ENCODE data around the gene RNF151. TPM values are rescaled to one million over a fixed set of nuclear protein-coding genes. Genes with fewer than 3 reads are reported as not detected.

Gene RNF151
- polyA plus RNA-seq, 1 donor from 2014 or later = not detected

- Histone ChIP-seq H3K27ac (ENCODE audit: low read length) (no peak overlapping the region), H3K36me3 (ENCODE audit: insufficient read depth, low read length) (no peaks in the 10 kb centered on the region), H3K9me3 (ENCODE audit: low read length) (no peaks in the 10 kb centered on the region), H3K79me2 (replicated peaks; ENCODE audit: insufficient read depth, low read length) (peaks cover 46% of the 10 kb centered on the region), H3K4me3 (ENCODE audit: low read length) (peak overlapping the region; percentile 87), H2AFZ (ENCODE audit: low read depth, low read length) (no peak overlapping the region), H3K27me3 (ENCODE audit: insufficient read depth, low read depth, low read length) (no peaks in the 10 kb centered on the region), H4K20me1 (ENCODE audit: insufficient read depth) (peaks cover 5% of the 10 kb centered on the region), H3K4me2 (ENCODE audit: low read length) (peak overlapping the region; percentile 34), H3K9me2 (ENCODE audit: insufficient read depth, low read length) (no peaks in the 10 kb centered on the region), H3F3A (ENCODE audit: insufficient read depth, low read length, poor library complexity, severe bottlenecking) (no peaks in the 10 kb centered on the region), H3K9ac (ENCODE audit: low read length) (peak overlapping the region; percentile 75)
- TF ChIP-seq EZH2 (IDR thresholded peaks at IDR 0.05; ENCODE audit: borderline replicate concordance, insufficient read depth, low read length, poor library complexity, severe bottlenecking) (no peak), EP300 (conservative IDR thresholded peaks at IDR 0.05; ENCODE audit: poor library complexity, severe bottlenecking) (no peak), RAD21 (conservative IDR thresholded peaks at IDR 0.05) (no peak), POLR2AphosphoS5 (IDR thresholded peaks at IDR 0.05) (no peak), TAF1 (IDR thresholded peaks at IDR 0.05; ENCODE audit: low read depth) (no peak), CTCF (IDR thresholded peaks at IDR 0.05; ENCODE audit: poor library complexity, severe bottlenecking) (no peak), SMC3 (conservative IDR thresholded peaks at IDR 0.05; ENCODE audit: poor library complexity) (no peak), MXI1 (conservative IDR thresholded peaks at IDR 0.05; ENCODE audit: poor library complexity, severe bottlenecking) (no peak)
- TF ChIP-seq, protein P1, sequence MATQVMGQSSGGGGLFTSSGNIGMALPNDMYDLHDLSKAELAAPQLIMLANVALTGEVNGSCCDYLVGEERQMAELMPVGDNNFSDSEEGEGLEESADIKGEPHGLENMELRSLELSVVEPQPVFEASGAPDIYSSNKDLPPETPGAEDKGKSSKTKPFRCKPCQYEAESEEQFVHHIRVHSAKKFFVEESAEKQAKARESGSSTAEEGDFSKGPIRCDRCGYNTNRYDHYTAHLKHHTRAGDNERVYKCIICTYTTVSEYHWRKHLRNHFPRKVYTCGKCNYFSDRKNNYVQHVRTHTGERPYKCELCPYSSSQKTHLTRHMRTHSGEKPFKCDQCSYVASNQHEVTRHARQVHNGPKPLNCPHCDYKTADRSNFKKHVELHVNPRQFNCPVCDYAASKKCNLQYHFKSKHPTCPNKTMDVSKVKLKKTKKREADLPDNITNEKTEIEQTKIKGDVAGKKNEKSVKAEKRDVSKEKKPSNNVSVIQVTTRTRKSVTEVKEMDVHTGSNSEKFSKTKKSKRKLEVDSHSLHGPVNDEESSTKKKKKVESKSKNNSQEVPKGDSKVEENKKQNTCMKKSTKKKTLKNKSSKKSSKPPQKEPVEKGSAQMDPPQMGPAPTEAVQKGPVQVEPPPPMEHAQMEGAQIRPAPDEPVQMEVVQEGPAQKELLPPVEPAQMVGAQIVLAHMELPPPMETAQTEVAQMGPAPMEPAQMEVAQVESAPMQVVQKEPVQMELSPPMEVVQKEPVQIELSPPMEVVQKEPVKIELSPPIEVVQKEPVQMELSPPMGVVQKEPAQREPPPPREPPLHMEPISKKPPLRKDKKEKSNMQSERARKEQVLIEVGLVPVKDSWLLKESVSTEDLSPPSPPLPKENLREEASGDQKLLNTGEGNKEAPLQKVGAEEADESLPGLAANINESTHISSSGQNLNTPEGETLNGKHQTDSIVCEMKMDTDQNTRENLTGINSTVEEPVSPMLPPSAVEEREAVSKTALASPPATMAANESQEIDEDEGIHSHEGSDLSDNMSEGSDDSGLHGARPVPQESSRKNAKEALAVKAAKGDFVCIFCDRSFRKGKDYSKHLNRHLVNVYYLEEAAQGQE (IDR thresholded peaks at IDR 0.05; ENCODE audit: borderline replicate concordance) = no peak
Observed at GRCh38 chr16:2008009-2008526, 41.4 kb downstream of the RNF151 start.

DNA sequence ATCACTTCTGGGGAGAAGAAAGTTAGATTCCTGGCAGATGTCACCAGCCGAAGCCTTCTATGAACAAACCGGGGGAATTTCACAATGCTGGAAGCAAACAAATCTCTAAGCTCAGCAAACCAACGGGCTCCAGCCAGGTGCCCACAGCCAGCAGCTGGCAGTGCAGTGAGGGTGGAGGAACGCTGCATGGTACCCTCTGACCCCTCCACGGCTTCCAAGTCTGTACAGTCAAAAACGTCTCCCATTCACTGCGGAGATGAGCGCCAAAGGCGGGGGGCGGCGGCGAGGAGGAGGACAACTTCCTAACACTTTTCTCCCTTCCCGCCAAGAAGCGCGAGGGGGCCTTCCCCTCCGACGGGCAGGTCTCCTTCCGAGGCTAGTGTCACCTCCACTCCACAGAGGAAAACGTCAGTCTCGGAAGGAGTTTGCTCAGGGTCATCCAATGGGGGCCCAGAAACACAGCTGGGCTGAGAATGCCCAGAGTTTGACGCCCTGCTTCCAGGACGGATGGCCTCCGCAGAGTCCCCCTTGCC is 42.0 kb downstream of the RNF151 start:
- Histone ChIP-seq H3K79me2 (replicated peaks; ENCODE audit: insufficient read depth, low read length) (peaks cover 46% of the 10 kb centered on the region), H3K36me3 (ENCODE audit: insufficient read depth, low read length) (no peaks in the 10 kb centered on the region), H3K4me2 (ENCODE audit: low read length) (peak overlapping the region; percentile 34)

More for the DNA sequence above, 42.0 kb downstream of the RNF151 start:
- H2AFZ ChIP-seq (ENCODE audit: low read depth, low read length) = no peak overlapping the region
- H3K9ac ChIP-seq (ENCODE audit: low read length) = peak overlapping the region; percentile 75
- no peaks in the 10 kb centered on the region for H3K27me3 ChIP-seq (ENCODE audit: insufficient read depth, low read depth, low read length)
- H3K4me3 ChIP-seq (ENCODE audit: low read length) = peak overlapping the region; percentile 87
- no peaks in the 10 kb centered on the region for H3K9me2 ChIP-seq (ENCODE audit: insufficient read depth, low read length)
- peaks cover 5% of the 10 kb centered on the region for H4K20me1 ChIP-seq (ENCODE audit: insufficient read depth)
- H3K27ac ChIP-seq (ENCODE audit: low read length) = peak overlapping the region; percentile 19
- H3F3A ChIP-seq (ENCODE audit: insufficient read depth, low read length, poor library complexity, severe bottlenecking) = no peaks in the 10 kb centered on the region
- no peaks in the 10 kb centered on the region for H3K9me3 ChIP-seq (ENCODE audit: low read length)
- TF ChIP-seq, protein P1 (IDR thresholded peaks at IDR 0.05; ENCODE audit: borderline replicate concordance) = no peak
- no peak for TF ChIP-seq POLR2AphosphoS5 (IDR thresholded peaks at IDR 0.05)
- no peak for TF ChIP-seq MXI1 (conservative IDR thresholded peaks at IDR 0.05; ENCODE audit: poor library complexity, severe bottlenecking)
- no peak for TF ChIP-seq RAD21 (conservative IDR thresholded peaks at IDR 0.05)
- no peak for TF ChIP-seq TAF1 (IDR thresholded peaks at IDR 0.05; ENCODE audit: low read depth)
- TF ChIP-seq EZH2 (IDR thresholded peaks at IDR 0.05; ENCODE audit: borderline replicate concordance, insufficient read depth, low read length, poor library complexity, severe bottlenecking) = no peak
- TF ChIP-seq EP300 (conservative IDR thresholded peaks at IDR 0.05; ENCODE audit: poor library complexity, severe bottlenecking) = no peak
- TF ChIP-seq CTCF (IDR thresholded peaks at IDR 0.05; ENCODE audit: poor library complexity, severe bottlenecking) = no peak
- no peak for TF ChIP-seq SMC3 (conservative IDR thresholded peaks at IDR 0.05; ENCODE audit: poor library complexity)

All from neural cell (in vitro differentiated cells).